GM12874 (cell line): ENCODE results near the gene RASA3.

Source experiments
- CTCF ChIP-seq: IDR thresholded peaks from 2 replicates; pipeline ENCODE4 v1.5.1; 2011; ENCODE audit warnings: low read depth, mild to moderate bottlenecking, control low read depth, low read length, moderate library complexity; ENCODE audit not compliant: insufficient read depth

Gene RASA3

GRCh38 chr13:114157869-114158495, 25.6 kb upstream of the RASA3 start:
- no peak for TF ChIP-seq CTCF

- TF ChIP-seq CTCF, result no peak
These were observed 23.8 kb upstream of the RASA3 start for GRCh38 chr13:114155926-114156883.

- TF ChIP-seq CTCF, result no peak
These were observed 22.9 kb upstream of the RASA3 start for GRCh38 chr13:114155320-114155719.

GRCh38 chr13:114154476-114154875, 22.1 kb upstream of the RASA3 start:
- no peak for TF ChIP-seq CTCF

GRCh38 chr13:114153485-114154080, 21.2 kb upstream of the RASA3 start:
- no peak for TF ChIP-seq CTCF

GRCh38 chr13:114152831-114153371, 20.5 kb upstream of the RASA3 start:
- no peak for TF ChIP-seq CTCF

- TF ChIP-seq CTCF, result no peak
These were observed 19.8 kb upstream of the RASA3 start for GRCh38 chr13:114152285-114152645.
